Measurements from ENCODE around the gene ZC3HAV1.

GRCh38 chr7:139125657-139126056 is 16.1 kb upstream of the ZC3HAV1 start:
- no peak for TF ChIP-seq CTCF (IDR thresholded peaks at IDR 0.05; ENCODE audit: low read depth, low read length)
- TF ChIP-seq EZH2phosphoT487 (IDR thresholded peaks at IDR 0.05; ENCODE audit: low read depth), result no peak

Measured in OCI-LY3 (cell line).